T47D (cell line): ENCODE measurements around the gene STAP2.

Experiments
- DNase-seq, 2 experiments: peaks; one replicate each; pipeline versions ENCODE4 v3.0.0 to v3.0.0-alpha.2; 2011 to 2012; ENCODE audit warnings: low read depth in 1 of 2, low spot score in 1 of 2
- JUND ChIP-seq: IDR thresholded peaks from 2 replicates; pipeline ENCODE4 v1.6.1; 2012; ENCODE audit warnings: low read depth
- in situ Hi-C: cut with HindIII; loops from 2 replicates; pipeline ENCODE4 v1.10.0; 2016; ENCODE audit warnings: low sequenced_read_pairs, low pct_unique_long_range_greater_than_20kb

The STAP2 gene

GRCh38 chr19:4367336-4367723, 28.7 kb upstream of the STAP2 start:
- in situ Hi-C loops: no loop called here
- no peak for DNase-seq
- no peak for TF ChIP-seq JUND

- no peak for TF ChIP-seq JUND
- in situ Hi-C loops: no loop called here
- DNase-seq: no peak
Measured at GRCh38 chr19:4366666-4367335, 28.2 kb upstream of the STAP2 start.

DNA sequence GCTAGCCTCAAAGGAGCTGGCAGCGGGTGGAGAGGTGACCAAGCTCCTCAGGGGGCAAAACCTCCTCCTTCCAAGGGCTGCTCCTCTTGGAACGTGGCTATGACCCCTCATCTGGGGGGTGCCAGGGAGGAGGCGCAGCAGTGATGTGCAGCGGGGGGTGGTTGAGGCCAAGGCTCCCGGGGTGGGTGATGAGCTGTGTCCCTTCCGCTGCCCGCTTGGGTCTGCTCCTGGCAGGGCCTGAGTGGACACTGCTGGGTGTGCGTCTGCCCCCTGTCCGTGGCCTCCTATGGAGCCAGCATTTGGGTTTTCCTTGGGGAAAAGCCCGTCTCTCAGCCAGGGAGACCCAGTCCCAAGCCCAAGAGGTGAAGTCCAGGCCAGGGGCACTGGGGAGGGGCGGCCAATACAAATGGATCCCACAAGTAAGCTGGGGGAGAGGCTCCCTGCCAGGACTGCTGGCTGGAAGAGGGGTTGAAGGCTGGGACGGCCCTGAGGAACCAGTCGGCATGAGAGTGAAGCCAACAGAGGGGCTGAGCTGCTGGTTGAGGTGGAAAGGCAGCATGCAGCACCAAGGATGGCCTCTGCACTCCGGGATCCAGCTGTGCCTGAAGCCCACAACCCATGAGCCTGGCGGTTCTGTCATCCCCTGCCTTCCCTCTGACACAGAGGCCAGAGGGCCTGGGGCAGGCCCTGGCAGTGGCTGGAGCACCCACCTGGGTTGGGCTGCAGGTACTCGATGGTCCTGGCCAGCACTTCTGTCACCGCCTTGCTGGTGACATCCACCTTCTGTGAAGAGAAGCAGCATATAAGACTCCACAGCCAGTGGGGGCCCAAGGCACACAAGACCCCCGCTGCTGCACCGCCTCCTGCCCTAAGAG, 27.4 kb upstream of the STAP2 start:
- in situ Hi-C loops: no loop called here
- no peak for DNase-seq
- TF ChIP-seq JUND: no peak

DNA sequence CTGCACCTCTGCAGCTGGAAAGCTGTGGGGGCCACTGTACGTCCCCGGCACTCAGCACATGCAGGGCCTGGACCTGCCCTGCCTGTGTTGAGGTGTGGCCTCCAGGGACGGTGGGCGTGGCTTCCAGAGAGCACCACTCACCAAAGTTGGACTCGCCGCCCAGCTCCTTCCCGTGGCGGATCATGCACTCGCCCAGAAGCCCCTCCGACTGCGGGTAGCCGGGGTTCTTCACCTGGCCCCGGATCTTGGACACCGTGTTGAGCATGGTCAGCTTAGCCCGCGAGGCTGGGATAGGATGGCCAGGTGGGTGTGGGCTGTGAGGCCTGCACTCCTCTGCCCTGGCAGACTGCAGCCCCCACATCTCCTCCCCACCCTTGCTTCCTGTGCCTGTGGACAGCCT, 26.7 kb upstream of the STAP2 start:
- TF ChIP-seq JUND: no peak
- DNase-seq: no peak
- in situ Hi-C loops: no loop called here

DNA sequence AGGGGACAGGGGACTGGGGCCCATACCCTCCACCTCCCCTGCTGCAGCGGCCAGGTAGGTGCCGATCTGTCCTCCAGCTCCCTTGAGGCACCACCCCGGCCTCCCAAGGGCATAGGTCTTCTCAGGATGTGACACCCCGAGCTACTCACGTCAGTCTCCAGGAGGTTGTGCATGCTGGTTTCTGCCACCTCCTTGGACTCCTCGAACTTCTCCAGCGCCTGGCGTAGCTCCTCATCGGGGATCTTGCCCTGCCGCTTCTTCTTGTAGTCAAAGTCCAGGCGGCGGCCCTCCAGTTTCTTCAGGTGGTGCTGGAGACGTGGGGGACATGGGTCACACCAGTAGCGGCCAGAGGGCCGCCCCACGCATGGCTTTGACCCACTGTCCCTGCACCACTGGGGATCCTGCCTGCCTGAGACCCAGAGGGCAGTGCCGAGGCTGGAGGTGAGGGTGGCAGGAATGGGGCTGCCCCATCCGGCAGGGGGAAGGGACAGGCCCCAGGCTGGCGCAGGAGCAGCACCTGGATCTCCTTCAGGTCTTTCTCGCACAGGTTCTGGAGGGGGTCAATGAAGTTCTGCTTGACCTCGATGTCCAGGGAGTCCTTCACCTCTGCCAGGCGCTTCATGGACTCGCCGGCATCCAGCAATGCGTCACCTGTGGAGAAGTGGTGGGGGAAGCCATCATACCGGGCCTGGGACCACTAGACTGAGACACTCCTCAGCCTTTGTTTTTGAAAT, 25.1 kb upstream of the STAP2 start:
- in situ Hi-C loops: no loop called here
- no peak for DNase-seq
- no peak for TF ChIP-seq JUND

DNA sequence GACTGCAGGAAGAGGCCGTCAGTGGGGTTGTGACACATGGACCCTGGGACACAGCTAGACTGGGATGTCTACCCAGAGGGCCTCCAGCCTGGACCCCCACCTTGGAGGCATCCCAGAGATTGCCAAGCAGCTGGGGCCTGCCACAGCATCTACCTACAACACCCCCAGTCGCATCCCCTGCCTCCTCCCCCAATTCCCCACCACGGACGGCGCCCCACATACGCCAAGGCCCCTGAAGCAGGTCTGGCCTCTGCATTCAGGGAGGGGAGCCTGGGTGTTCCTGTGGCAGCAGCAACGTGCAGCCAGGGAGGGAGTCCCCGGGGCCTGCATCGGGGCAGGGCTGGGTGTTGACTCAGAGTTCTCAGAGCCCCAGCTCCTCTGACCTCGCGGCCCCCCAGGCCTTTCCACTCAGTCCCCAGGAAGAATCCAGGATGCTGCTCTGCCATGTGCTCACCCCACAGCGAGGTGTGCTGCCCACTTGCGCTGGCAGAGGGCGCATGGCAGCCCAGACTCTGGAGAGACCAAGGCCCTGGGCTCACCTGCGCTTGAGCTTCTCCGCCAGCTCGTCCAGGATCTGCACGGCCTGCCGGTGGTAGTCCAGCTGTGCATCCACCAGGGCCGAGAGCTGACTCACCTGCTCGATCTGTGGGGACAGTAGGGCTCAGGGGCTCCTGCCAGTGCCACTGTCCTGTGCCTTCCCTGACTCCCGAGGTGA, 24.4 kb upstream of the STAP2 start:
- in situ Hi-C loops: no loop called here
- peak; percentile 25 to 46 for DNase-seq
- no peak for TF ChIP-seq JUND

DNA sequence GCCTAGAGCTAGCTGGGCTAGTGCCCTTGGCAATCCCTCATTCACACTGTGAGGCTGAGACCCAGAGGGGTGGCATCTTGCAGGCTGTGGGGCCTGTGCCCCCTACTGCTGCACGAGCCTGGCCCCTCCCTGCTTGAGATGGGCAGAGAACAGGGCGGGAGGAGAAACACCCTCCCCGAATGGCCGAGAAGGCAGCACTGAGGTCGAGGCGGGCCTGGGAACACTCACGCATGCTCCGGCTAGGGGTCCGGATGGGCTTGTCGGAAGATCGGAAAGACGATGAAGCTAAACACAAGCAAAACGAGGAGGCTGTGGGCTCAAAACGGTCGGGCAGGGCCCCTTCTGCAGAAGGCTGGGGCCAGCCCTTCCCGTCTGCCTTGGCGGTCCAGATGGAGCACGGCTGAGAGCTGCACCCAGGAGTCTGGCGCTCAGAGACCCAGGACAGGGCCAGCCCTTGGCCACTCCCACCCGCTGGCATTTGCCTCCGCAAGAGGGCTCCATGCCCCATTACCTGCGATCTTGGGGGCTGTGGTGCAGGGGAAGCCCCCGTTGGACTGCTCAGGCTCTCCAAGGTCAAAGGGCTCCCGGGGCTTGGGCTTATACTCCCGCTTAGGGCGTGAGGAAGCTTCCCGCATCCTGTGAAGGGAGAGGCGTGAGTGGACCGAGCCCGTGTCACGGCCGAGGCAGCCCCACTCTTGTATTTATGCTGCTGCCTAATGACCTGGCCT, 23.6 kb upstream of the STAP2 start:
- TF ChIP-seq JUND: no peak
- in situ Hi-C loops: no loop called here
- no peak for DNase-seq

- in situ Hi-C loops: no loop called here
- no peak for TF ChIP-seq JUND
- DNase-seq: no peak
Measured at GRCh38 chr19:4361152-4362046, 22.8 kb upstream of the STAP2 start.

- no peak for TF ChIP-seq JUND
- no peak for DNase-seq
- in situ Hi-C loops: no loop called here
Measured at GRCh38 chr19:4360641-4361151, 22.1 kb upstream of the STAP2 start.

- in situ Hi-C loops: no loop called here
- TF ChIP-seq JUND: no peak
- no peak for DNase-seq
Measured at GRCh38 chr19:4360081-4360569, 21.5 kb upstream of the STAP2 start.

DNA sequence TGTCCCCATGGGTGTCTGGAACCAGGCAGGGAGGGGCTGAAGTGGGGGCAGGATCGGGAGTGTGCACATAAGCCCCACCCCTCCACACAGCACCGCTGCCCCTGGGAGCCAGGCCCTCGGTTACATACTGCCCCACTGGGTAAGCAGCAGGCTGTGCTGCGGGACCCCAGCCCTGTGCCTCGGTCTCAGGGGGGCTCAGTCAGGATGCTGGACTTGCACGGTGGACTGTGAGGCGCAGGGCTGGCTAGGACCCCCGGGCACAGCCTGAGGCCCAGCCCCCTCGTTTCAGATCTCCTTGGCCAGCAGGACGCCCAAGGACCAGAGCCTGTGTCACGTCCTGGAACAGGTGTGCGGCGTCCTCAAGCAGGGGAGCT, 21.0 kb upstream of the STAP2 start:
- no peak for TF ChIP-seq JUND
- no peak for DNase-seq
- in situ Hi-C loops: no loop called here
